GM18907 (cell line): ENCODE data around the gene GNS.
A peak's percentile ranks its signal among the peaks of the same experiment; 100 is the strongest.
"Not testable (repeated sequence)": the region's sequence is repeated elsewhere in the genome, so short reads cannot be mapped to it uniquely, and the experiment has no call there.

Experiments used
- ATAC-seq: cut with Tn5 transposase; IDR thresholded peaks from one replicate; pipeline ENCODE4 v1.9.1; 2021; ENCODE audit warnings: mild to moderate bottlenecking, moderate library complexity; ENCODE audit not compliant: unreplicated experiment

Gene GNS

DNA sequence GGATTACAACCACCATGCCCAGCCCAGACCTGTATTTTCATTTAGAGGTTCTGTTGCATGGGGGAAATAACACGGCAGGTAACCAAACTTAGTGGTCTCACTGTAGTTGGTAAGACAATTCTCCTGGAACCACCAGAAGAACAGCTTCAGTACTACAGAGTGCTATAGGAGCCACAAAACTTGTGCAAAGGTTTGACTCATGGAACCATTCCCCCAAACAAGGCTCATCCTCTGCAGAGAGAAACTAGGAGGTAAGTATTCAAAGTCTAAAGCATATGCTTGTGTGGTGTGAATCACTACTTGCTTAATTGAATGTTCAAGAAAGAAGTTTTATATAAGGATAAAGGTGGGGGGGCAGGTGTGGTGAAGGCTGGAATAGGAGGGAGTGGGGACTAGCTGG lies 58.7 kb downstream of the GNS start:
- ATAC-seq = no peak

DNA sequence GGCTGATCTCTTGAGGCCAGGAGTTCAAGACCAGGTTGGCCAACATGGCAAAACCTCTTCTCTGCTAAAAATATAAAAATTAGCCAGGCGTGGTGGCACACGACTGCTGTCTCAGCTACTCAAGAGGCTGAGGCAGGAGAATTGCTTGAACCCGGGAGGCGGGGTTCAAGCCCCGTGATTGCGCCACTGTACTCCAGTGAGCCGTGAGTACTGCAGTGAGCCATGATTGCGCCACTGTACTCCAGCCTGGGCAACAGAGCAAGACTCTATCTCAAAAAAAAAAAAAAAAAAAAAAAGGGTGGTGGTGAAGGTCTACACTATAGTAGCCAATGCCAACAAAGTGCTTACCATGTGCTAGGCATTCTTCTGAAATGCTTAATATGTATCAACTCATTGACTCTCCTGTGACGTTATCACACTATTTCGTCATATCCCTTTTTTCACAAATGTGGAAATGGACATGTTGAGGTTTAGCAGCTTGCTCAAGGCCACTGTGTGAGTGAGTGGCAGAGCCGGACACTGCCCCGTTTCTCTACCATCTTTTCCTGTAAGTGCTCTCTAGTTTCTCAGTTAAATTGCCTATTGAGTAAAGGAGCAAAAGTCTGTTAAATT lies 59.6 kb downstream of the GNS start:
- ATAC-seq = no peak

DNA sequence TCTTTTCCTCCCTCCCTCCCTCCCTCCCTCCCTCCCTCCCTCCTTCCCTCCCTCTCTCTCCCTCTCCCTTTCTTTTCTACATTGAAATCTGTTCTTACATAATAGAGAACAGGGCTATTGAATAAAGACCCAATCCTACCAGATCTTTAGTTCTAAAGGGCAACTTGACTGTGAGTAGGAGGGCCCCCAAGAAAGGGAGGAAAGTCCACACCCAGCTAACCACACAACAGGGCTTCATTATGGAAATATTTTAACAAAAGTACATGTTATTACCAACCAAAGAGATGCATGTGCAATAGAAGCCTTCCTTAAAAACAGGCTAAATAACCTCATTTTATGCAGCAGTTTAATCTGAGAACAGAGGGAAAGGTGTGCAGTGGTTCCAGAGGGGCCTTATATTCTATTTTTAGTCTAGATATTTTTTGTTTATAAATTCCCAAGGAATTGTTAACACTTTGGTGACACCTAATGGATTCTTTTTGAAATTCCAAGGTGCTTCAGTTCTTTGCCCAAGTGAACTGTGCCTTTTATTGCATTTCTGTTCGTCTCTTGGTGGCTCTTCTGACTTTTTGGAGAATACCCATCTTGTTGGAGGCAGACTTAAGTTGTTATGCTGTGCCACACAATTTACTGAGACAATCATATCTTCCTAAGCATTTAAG lies 63.0 kb downstream of the GNS start:
- no peak for ATAC-seq

DNA sequence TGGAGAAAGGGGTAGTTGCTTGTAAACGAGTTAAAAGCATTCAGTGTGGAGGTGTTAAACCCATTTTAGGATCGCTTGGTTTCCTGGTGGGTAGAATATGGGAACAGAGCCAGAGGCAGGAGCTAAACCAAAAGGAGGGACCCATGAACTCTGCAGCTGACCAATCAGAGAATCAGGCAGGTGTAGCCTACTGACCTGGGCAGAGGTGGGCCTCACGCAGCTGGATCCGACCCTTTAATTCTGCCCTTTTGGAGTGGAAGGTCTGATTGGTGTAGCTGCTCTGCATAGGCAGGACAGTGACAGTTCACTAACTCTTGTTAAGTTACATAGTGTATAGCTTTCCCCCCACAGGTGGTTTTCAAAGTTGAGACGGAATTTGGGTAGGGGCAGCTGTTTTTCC lies 63.7 kb downstream of the GNS start:
- no peak for ATAC-seq

DNA sequence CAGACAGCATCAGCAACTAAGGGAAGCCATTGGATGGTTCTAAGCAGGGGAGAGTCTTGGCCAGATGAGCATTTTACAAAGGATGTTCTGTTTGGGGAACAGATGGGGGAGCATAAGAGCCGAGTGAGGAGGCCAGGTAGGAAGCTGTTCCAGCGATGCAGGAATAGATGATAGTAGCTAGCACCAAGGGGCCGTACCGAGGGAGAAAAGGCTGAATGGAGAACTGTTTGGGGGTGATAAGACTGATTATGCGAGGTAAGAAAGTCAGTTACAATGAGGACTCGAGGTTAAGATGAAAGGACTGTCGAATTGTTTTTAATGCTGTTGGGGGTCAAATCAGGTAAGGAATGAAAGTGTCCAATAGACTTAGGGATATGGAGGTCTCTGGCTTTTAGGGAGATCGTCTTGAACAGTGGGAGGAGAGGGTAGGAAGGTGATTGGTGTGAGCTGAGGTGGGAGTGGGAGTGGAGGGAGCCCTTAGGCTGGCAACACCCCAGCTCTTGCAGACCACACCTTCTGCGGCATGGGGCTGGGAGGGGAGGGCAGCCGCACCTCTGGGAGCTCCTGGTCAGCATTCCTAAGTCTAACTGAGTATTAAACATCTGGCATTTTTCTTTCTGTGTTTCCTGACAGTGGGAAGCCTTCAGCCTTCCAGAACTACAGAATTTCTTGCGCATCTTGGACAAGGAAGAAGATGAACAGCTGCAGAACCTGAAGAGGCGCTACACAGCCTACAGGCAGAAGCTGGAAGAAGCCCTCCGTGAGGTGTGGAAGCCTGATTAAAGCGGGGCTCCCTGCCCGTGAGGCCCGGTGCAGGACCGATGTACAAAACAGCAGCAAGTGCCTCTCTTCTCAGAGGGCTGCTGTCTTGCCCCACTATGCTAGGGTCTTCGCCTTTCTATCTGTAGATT lies 64.8 kb downstream of the GNS start:
- ATAC-seq = no peak

DNA sequence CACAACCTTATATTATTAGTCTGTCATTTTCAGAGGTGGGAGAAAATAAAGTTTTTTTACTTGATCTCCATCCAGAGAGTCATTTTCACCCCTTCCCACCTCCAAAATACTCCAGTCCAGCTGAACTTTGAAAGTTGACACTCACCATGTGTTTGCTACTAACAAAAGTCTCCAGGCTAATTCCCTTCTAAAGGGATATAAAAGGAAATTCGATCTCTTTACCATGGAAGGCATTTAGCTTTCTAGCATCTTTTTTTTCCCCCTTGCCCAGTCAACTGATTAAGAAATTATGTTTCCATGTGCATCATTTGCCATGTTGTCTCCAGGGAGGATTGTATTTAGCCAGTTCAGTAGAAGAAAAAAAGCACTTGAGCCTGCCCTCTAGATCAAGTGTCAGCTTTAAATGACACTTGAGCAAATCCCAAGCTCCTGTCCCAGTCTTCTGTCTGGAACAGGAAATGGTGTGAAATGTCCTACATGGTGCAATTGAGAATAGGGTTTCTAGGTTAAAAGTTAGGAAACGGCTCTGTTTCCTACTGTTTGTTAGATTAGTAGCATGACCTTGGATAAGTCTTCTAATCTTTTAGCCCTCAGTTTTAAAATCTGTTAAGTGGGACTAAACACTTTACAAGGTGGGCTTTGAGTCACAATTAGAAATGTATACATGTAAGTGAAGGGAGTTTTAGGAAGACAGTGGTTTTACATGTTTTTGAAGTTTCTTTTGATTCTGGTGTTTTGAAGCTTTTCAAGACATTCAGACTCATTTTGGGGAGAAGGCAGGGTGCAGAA lies 67.2 kb downstream of the GNS start:
- ATAC-seq = no peak

DNA sequence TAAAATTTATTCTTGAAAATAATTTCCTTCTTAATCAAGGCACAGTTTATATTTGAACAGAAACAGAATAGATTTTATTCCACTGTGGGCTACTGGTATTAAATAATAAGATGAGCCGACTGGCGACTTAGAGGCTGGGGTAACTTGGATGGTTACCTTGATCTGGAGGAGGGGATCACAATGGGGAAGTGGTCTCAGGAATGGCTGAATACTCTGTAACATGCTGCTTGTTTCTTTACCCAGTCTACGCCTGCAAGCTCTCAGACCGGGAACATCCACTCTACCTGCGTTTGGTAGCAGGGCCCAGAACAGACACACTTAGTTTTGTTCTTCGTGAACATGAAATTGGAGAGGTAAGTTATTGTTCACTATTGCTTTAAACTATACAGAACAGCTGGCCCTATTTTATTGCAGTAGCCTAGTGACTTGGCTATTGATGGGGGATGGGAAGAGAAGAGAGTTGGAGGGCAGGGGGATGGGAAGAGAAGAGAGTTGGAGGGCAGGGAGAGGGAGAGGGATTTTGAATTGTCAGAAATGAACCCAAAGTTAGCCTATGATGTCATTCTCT lies 67.9 kb downstream of the GNS start:
- ATAC-seq = no peak

DNA sequence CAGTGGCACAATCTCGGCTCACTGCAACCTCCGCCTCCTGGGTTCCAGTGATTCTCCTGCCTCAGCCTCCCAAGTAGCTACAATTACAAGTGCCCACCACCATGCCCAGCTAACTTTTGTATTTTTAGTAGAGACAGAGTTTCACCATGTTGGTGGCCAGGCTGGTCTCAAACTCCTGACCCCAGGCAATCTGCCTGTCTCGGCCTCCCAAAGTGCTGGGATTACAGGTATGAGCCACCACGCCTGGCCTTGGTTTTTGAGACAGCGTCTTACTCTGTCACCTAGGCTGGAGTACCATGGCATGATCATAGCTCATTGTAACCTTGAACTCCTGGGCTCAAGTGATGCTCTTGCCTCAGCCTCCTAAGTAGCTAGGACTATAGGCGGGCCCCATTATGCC lies 69.0 kb downstream of the GNS start:
- ATAC-seq = not testable (repeated sequence)

DNA sequence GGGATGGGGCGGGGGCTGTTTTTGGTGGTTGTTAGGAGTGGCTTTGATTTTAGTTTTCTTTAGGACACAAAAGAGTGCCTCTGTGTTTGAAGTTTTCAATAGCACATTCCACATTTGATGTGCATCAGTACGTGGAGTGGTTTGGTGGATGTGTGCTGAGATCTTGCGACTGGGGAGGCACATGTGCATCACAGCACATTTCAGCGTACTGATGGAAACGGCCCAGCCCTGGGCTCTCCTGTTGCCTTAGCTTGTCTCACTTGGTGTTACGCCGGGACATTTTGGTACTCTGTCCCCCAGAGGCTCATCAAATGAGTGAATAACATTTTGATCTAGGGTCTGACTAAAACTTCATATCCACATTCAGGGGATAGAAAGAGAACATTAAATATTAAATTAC lies 70.5 kb downstream of the GNS start:
- no peak for ATAC-seq

DNA sequence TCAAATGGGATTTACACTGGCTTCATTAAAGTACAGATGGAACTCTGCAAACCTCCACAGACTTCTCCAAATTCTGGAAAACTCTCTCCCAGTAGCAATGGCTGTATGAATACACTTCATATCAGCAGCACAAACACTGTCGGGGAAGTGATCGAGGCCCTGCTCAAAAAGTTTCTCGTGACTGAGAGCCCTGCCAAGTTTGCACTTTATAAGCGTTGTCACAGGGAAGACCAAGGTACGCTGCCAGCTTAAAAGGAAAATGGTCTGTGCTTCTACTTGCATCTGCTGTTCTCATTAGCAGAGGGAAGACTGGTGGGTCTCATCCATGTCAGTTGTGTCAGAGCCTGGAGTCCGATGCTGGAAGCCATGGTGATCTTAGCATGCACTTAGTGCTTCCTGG lies 71.0 kb downstream of the GNS start:
- ATAC-seq = no peak

DNA sequence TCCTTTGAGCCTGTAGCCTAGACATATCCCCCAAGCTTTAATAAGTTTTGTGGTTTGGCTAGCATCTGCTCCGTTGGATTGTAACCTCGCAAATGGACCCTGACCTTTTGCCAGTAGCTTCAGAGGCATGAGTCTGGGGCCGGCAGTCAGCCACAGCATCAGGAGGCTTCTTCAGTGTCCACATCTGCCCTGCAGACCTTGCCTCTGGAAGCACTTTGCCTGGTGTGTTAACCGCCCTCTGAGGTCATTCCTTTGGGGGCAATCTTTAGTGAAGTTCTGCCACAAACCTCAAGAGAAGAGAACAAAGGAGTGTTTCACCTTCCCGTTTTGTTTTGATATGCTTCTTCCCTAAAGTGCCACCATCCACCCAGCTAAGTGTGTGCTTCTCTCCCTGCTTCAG lies 71.4 kb downstream of the GNS start:
- no peak for ATAC-seq

DNA sequence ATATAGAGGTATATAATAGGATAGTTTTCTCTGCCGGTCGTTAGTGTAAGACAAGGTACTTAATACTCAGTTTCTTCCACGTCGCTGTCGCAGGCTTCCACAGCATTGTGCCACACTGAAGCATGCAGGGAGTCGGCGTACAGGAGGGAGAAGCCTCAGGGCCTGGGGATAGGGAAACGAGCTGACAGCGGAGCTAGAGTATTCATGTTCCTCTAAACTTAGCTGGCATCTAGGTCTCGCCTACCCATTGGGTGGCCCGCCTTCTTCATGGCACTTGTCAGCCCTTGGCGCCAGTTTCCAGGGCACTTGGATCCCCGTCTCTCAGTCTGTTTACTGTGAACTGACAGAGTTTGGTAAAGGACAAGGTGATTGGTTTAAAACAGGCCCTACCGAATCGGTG lies 73.6 kb downstream of the GNS start:
- no peak for ATAC-seq

DNA sequence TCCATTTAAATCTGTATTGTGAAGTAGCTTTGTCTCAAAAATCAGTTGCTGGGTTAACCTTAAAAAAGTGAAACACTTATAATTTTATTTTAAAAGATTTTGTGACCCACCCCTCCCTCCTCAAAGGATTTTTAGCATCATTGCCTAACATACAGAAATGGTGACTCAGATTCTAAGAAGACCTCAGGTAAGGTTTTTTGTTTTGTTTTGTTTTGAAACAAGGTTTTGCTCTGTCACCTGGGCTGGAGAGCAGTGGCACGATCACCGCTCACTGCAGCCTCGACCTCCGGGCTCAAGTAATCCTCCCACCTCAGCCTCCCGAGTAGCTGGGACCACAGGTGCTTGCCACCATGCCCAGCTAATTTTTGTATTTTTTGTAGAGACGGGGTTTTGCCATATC lies 74.2 kb downstream of the GNS start:
- no peak for ATAC-seq

DNA sequence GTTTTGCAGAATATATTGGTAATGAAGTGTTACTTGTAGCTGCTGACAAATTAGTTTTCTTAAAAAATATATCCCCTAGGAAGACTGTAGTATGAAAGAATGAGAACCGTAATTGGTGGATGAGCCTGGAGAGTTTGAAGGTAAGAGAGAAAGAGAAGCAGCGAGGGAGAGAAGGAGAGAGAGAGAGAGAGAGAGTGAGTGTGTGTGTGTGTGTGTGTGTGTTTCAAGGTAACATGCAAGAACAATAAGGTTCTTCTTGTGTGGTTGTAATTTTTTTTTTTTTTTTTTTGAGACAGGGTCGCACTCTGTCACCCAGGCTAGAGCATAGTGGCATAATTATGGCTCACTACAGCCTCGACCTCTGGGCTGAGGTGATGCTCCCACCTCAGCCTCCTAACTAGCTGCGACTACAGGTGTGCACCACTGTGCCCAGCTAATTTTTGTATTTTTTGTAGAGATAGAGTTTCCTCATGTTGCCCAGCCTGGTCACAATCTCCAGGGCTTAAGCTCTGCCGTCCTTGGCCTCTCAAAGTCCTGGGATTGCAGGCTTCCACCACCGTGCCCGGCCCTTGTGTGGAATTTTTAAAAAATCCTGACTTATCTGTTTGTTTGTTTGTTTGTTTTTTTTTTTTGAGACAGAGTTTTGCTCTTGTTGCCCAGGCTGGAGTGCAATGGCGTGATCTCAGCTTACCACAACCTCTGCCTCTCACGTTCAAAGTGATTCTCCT lies 75.2 kb downstream of the GNS start:
- no peak for ATAC-seq

DNA sequence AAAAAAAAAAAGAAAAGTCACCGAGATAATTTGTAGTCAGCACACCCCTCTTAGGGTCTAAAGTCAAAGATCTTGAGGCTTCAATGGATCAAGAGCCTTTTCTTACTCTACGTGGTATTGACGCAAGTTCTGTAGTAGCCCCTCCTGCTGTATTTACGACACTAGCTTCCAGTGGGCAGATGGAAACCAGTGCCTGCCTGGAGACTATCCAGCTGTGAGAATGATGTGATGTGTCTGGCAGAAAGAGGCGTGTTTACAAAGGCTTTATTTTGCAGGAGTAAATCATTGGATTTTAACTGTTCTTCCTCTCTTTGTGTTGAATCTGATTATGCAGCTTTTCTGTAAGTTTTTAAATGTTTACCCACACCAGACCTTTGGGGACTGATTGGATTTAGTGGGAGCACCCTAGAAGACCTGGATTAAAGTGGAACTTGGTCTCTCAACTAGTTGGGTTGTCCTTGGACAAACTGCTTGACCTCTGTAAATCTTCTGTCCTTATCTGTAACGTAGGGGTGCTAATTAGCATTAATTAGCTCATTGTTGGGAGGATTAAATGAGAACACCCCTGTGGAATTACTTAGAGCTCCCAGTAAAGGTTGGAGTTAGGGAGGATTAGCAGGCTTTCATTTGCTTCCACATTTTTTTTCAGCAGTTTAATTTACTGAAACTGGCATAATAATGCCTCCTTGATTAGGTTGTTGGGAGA lies 76.5 kb downstream of the GNS start:
- ATAC-seq = no peak

DNA sequence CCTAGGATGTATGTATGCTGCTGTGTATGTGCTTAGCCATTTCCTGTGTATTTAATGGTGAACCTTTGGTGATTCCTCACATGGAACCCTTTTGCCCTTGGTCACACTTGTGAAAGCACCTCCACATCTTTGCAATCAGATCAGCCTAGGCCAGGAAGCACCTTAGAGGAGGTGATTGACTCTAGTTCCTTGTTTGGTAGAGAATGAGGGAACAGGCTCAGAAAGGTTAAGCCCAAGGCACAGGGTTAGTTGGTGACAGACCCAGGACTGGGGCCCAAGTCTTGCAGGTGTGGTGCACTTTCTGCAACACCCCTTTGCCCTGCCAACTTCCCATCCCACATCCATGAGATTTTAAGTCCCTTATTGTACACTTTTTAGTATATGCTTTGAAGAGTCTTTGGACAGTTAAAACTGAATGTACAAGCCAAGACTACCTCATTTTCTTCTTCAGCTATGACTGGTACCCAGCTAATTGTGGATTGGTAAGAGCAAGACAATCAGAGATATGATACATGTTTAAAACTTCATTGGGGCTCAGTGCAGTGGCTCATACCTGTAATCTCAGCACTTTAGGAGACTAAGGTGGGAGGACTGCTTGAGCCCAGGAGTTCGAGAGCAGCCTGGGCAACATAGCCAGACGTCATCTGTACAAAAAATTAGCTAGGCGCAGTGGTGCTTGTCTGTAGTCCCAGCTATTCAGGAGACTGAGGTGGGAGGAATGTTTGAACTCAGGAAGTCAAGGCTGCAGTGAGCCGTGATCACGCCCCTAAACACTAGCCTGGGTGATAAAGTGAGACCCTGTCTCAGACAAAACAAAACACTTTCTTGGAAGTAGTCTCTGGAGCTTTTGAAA lies 77.8 kb downstream of the GNS start:
- ATAC-seq = no peak

DNA sequence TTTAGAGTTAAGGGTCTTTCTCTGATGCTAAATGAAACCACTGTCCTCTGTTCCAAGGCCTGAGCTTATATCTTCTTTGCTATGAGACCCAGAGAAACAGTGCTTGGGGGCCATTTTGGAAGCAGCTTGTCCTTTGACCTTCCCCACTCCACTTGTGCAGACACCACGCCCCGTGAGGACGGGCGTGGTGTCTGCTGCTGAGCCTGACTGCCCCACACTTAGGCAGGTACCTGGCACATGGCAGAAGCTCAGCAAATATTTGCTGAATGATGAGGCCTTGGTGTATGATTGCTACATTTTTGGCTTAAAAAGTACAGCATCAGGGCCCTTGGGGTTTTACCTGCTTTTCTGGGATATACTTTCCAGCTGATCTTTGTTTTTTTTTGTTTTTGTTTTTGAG lies 79.0 kb downstream of the GNS start:
- no peak for ATAC-seq

DNA sequence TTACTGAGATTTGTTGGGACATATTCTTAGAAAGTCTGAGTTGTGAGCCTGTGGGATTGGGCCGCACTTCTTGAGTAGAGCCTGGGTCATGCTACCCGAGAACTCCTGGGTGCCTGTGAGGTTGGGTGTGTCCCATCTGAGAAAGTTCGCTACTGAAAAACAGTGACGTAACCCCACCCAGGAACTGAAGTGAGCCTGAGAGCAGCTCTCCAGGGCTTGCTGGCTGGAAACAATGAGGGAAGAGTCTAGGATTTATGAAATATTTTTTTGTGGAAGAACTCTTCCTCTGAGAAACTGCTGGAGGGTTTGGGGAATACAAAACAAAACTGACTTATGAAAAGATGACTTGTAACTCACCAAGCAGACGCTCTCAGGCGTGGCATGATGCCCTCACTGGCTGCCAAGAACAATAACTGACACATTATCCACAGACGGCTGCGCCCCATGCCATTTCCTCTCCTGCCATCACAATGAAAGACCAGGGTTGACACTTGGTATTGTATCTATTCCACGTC lies 79.7 kb downstream of the GNS start:
- ATAC-seq = peak; percentile 50

DNA sequence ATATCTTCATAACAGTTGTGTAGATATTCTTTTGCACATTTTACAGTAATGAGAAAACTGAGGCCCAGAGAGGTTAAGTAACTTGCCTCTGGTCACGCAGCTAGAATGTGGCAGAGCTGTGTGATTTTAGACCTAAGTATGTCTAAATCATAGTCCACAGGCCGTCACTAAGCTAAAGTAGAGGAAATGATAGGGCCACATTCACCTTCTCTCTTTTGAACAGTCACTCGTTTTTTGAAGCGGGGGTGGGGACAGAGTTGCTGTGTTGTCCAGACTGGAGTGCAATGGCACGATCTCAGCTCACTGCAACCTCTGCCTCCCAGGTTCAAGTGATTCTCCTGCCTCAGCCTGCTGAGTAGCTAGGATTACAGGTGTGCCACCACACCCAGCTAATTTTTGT lies 80.4 kb downstream of the GNS start:
- ATAC-seq = no peak
